Measurements from ENCODE around the gene CERCAM. TPM values are rescaled to one million over a fixed set of nuclear protein-coding genes. Genes with fewer than 3 reads are reported as not detected.
"Not testable (repeated sequence)": the region's sequence is repeated elsewhere in the genome, so short reads cannot be mapped to it uniquely, and the experiment has no call there.

CERCAM gene
- total and polyA plus RNA-seq, 4 donors = 27.5 to 74.1 (median 40.5) TPM

GRCh38 chr9:128414461-128414860 is 6.2 kb upstream of the CERCAM start:
- 88% methylated on average over 1 of the region's 3 CpGs for WGBS (ENCODE audit: insufficient coverage)
- peaks cover 29% of the 10 kb centered on the region for H3K4me1 ChIP-seq (ENCODE audit: control insufficient read depth, insufficient read depth, low read length)
- no peak for DNase-seq (ENCODE audit: low read depth in 4 of 6, low spot score in 6 of 6)
- no peaks in the 10 kb centered on the region for H3K36me3 ChIP-seq (ENCODE audit: control insufficient read depth, insufficient read depth, low read length)
- H3K27me3 ChIP-seq (ENCODE audit: control insufficient read depth, insufficient read depth, low read length) = peaks cover 3% of the 10 kb centered on the region
- no peak overlapping the region for H3K27ac ChIP-seq (ENCODE audit: low read depth, low read length)
- H3K4me3 ChIP-seq (ENCODE audit: low read depth, low read length) = no peak overlapping the region
- no peaks in the 10 kb centered on the region for H3K9me3 ChIP-seq (ENCODE audit: control insufficient read depth, insufficient read depth, low read length)

- 92% methylated on average over 2 of the region's 2 CpGs for WGBS (ENCODE audit: insufficient coverage)
- Histone ChIP-seq H3K4me3 (ENCODE audit: low read depth, low read length) (no peak overlapping the region), H3K4me1 (ENCODE audit: control insufficient read depth, insufficient read depth, low read length) (peaks cover 28% of the 10 kb centered on the region), H3K27ac (ENCODE audit: low read depth, low read length) (no peak overlapping the region), H3K36me3 (ENCODE audit: control insufficient read depth, insufficient read depth, low read length) (no peaks in the 10 kb centered on the region), H3K27me3 (ENCODE audit: control insufficient read depth, insufficient read depth, low read length) (peaks cover 3% of the 10 kb centered on the region), H3K9me3 (ENCODE audit: control insufficient read depth, insufficient read depth, low read length) (no peaks in the 10 kb centered on the region)
- no peak for DNase-seq (ENCODE audit: low read depth in 4 of 6, low spot score in 6 of 6)
Observed at GRCh38 chr9:128415281-128415680, 5.4 kb upstream of the CERCAM start.

- no peak overlapping the region for H3K4me3 ChIP-seq (ENCODE audit: low read depth, low read length)
- no peaks in the 10 kb centered on the region for H3K9me3 ChIP-seq (ENCODE audit: control insufficient read depth, insufficient read depth, low read length)
- no peak overlapping the region for H3K27ac ChIP-seq (ENCODE audit: low read depth, low read length)
- no peaks in the 10 kb centered on the region for H3K36me3 ChIP-seq (ENCODE audit: control insufficient read depth, insufficient read depth, low read length)
- peak in 1 of 6 donors; percentile 32 for DNase-seq (ENCODE audit: low read depth in 4 of 6, low spot score in 6 of 6)
- WGBS (ENCODE audit: insufficient coverage) = 29% methylated on average over 5 of the region's 6 CpGs
- H3K4me1 ChIP-seq (ENCODE audit: control insufficient read depth, insufficient read depth, low read length) = peaks cover 30% of the 10 kb centered on the region
- peaks cover 3% of the 10 kb centered on the region for H3K27me3 ChIP-seq (ENCODE audit: control insufficient read depth, insufficient read depth, low read length)
Observed at GRCh38 chr9:128416014-128416413, 4.6 kb upstream of the CERCAM start.

- Histone ChIP-seq H3K4me1 (ENCODE audit: control insufficient read depth, insufficient read depth, low read length) (peaks cover 32% of the 10 kb centered on the region), H3K36me3 (ENCODE audit: control insufficient read depth, insufficient read depth, low read length) (no peaks in the 10 kb centered on the region), H3K9me3 (ENCODE audit: control insufficient read depth, insufficient read depth, low read length) (no peaks in the 10 kb centered on the region), H3K4me3 (ENCODE audit: low read depth, low read length) (no peak overlapping the region), H3K27ac (ENCODE audit: low read depth, low read length) (no peak overlapping the region), H3K27me3 (ENCODE audit: control insufficient read depth, insufficient read depth, low read length) (peaks cover 3% of the 10 kb centered on the region)
- WGBS (ENCODE audit: insufficient coverage) = 48% methylated on average over 5 of the region's 6 CpGs
- DNase-seq (ENCODE audit: low read depth in 4 of 6, low spot score in 6 of 6) = no peak
Observed at GRCh38 chr9:128416432-128417019, 4.1 kb upstream of the CERCAM start.

- DNase-seq (ENCODE audit: low read depth in 4 of 6, low spot score in 6 of 6) = peak in 2 of 6 donors; percentile 48 to 50
- 15% methylated on average over 19 of the region's 28 CpGs for whole genome bisulfite sequencing (ENCODE audit: insufficient coverage)
- Histone ChIP-seq H3K36me3 (ENCODE audit: control insufficient read depth, insufficient read depth, low read length) (peaks cover 13% of the 10 kb centered on the region), H3K9me3 (ENCODE audit: control insufficient read depth, insufficient read depth, low read length) (no peaks in the 10 kb centered on the region), H3K27ac (ENCODE audit: low read depth, low read length) (no peak overlapping the region), H3K4me3 (ENCODE audit: low read depth, low read length) (peak overlapping the region; percentile 74), H3K4me1 (ENCODE audit: control insufficient read depth, insufficient read depth, low read length) (peaks cover 26% of the 10 kb centered on the region), H3K27me3 (ENCODE audit: control insufficient read depth, insufficient read depth, low read length) (peaks cover 3% of the 10 kb centered on the region)
Observed at GRCh38 chr9:128419061-128419925, 1.4 kb upstream of the CERCAM start.

GRCh38 chr9:128420060-128420650 is 502 bp upstream of the CERCAM start:
- Histone ChIP-seq H3K27ac (ENCODE audit: low read depth, low read length) (peak overlapping the region; percentile 3), H3K4me1 (ENCODE audit: control insufficient read depth, insufficient read depth, low read length) (peaks cover 26% of the 10 kb centered on the region), H3K4me3 (ENCODE audit: low read depth, low read length) (peak overlapping the region; percentile 74), H3K36me3 (ENCODE audit: control insufficient read depth, insufficient read depth, low read length) (peaks cover 17% of the 10 kb centered on the region), H3K27me3 (ENCODE audit: control insufficient read depth, insufficient read depth, low read length) (peaks cover 3% of the 10 kb centered on the region), H3K9me3 (ENCODE audit: control insufficient read depth, insufficient read depth, low read length) (no peaks in the 10 kb centered on the region)
- peak in 3 of 6 donors; percentile 53 to 89 (median 88) for DNase-seq (ENCODE audit: low read depth in 4 of 6, low spot score in 6 of 6)
- WGBS (ENCODE audit: insufficient coverage) = under 1% methylated on average over 59 of the region's 59 CpGs

GRCh38 chr9:128421482-128421996 is 882 bp downstream of the CERCAM start:
- H3K27ac ChIP-seq (ENCODE audit: low read depth, low read length) = no peak overlapping the region
- H3K36me3 ChIP-seq (ENCODE audit: control insufficient read depth, insufficient read depth, low read length) = peaks cover 23% of the 10 kb centered on the region
- H3K27me3 ChIP-seq (ENCODE audit: control insufficient read depth, insufficient read depth, low read length) = peaks cover 3% of the 10 kb centered on the region
- H3K4me1 ChIP-seq (ENCODE audit: control insufficient read depth, insufficient read depth, low read length) = peaks cover 26% of the 10 kb centered on the region
- no peaks in the 10 kb centered on the region for H3K9me3 ChIP-seq (ENCODE audit: control insufficient read depth, insufficient read depth, low read length)
- 13% methylated on average over 5 of the region's 11 CpGs for WGBS (ENCODE audit: insufficient coverage)
- DNase-seq (ENCODE audit: low read depth in 4 of 6, low spot score in 6 of 6) = no peak
- peak overlapping the region; percentile 74 for H3K4me3 ChIP-seq (ENCODE audit: low read depth, low read length)

- H3K4me3 ChIP-seq (ENCODE audit: low read depth, low read length); H3K9me3 ChIP-seq (ENCODE audit: control insufficient read depth, insufficient read depth, low read length); H3K27me3 ChIP-seq (ENCODE audit: control insufficient read depth, insufficient read depth, low read length); DNase-seq (ENCODE audit: low read depth in 4 of 6, low spot score in 6 of 6); H3K27ac ChIP-seq (ENCODE audit: low read depth, low read length): not testable (repeated sequence)
- WGBS (ENCODE audit: insufficient coverage) = 85% methylated on average over 8 of the region's 13 CpGs
- Histone ChIP-seq H3K4me1 (ENCODE audit: control insufficient read depth, insufficient read depth, low read length) (peaks cover 26% of the 10 kb centered on the region), H3K36me3 (ENCODE audit: control insufficient read depth, insufficient read depth, low read length) (peaks cover 24% of the 10 kb centered on the region)
Observed at GRCh38 chr9:128422022-128422782, 1.5 kb downstream of the CERCAM start.

- DNase-seq (ENCODE audit: low read depth in 4 of 6, low spot score in 6 of 6) = no peak
- H3K9me3 ChIP-seq (ENCODE audit: control insufficient read depth, insufficient read depth, low read length) = no peaks in the 10 kb centered on the region
- H3K27me3 ChIP-seq (ENCODE audit: control insufficient read depth, insufficient read depth, low read length) = peaks cover 3% of the 10 kb centered on the region
- H3K27ac ChIP-seq (ENCODE audit: low read depth, low read length) = no peak overlapping the region
- no peak overlapping the region for H3K4me3 ChIP-seq (ENCODE audit: low read depth, low read length)
- H3K4me1 ChIP-seq (ENCODE audit: control insufficient read depth, insufficient read depth, low read length) = peaks cover 26% of the 10 kb centered on the region
- H3K36me3 ChIP-seq (ENCODE audit: control insufficient read depth, insufficient read depth, low read length) = peaks cover 25% of the 10 kb centered on the region
- WGBS (ENCODE audit: insufficient coverage) = 100% methylated on average over 5 of the region's 5 CpGs
Observed at GRCh38 chr9:128422783-128423150, 2.1 kb downstream of the CERCAM start.

All from spinal cord (tissue), 10 donors.